ENCODE results near the gene PRKAR1B.

The PRKAR1B gene

GRCh38 chr7:676972-677385, 50.1 kb downstream of the PRKAR1B start:
- no peaks in the 10 kb centered on the region for H3K27me3 ChIP-seq (ENCODE audit: insufficient read depth, low read length)
- H3K9me3 ChIP-seq (ENCODE audit: insufficient read depth, low read depth, low read length) = no peaks in the 10 kb centered on the region
- no peak overlapping the region for H3K4me3 ChIP-seq (ENCODE audit: low read length)
- H3K36me3 ChIP-seq (ENCODE audit: insufficient read depth, low read depth, low read length) = peaks cover 68% of the 10 kb centered on the region
- no peak overlapping the region for H3K27ac ChIP-seq (ENCODE audit: low read length)
- no peak overlapping the region for H3K9ac ChIP-seq (ENCODE audit: low read depth, low read length)
- no peaks in the 10 kb centered on the region for H3K4me1 ChIP-seq (ENCODE audit: insufficient read depth, low read length)

DNA sequence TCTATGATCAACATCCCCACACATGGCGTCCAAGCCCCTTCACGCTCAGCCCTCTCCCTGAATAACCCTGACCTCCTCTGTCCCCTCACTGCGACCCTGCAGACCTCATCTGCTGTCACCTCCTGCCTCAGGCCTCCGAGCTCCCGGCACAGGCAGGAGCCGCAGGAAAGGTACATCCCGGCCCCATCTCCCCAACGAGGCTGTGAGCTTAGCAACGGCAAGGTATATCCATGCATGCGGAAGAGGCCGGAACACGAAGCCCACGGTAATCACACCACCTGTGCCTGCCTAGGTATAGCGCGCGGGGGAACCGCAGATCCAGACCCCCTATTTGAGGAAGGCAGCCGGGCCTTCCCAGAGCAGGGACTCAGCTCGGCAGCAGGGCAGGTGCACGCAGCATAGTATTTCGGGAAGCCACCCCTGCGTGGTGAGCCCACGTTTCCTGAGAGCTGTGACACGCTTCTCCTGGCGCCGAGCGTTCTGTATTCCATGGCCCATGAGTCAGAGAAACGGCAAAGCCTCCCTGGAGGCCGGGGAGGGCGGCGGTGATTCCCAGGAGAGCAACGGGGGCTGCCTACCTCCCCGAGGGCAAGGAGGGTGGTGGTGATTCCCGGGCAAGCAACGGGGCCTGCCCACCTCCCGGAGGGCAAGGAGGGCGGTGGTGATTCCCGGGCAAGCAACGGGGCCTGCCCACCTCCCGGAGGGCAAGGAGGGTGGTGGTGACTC, 50.7 kb downstream of the PRKAR1B start:
- H3K27ac ChIP-seq (ENCODE audit: low read length) = no peak overlapping the region
- H3K27me3 ChIP-seq (ENCODE audit: insufficient read depth, low read length) = no peaks in the 10 kb centered on the region
- no peak overlapping the region for H3K9ac ChIP-seq (ENCODE audit: low read depth, low read length)
- no peaks in the 10 kb centered on the region for H3K4me1 ChIP-seq (ENCODE audit: insufficient read depth, low read length)
- peaks cover 72% of the 10 kb centered on the region for H3K36me3 ChIP-seq (ENCODE audit: insufficient read depth, low read depth, low read length)
- no peaks in the 10 kb centered on the region for H3K9me3 ChIP-seq (ENCODE audit: insufficient read depth, low read depth, low read length)
- H3K4me3 ChIP-seq (ENCODE audit: low read length) = no peak overlapping the region

GRCh38 chr7:674454-675410, 52.3 kb downstream of the PRKAR1B start:
- Histone ChIP-seq H3K9ac (ENCODE audit: low read depth, low read length) (no peak overlapping the region), H3K27me3 (ENCODE audit: insufficient read depth, low read length) (no peaks in the 10 kb centered on the region), H3K36me3 (ENCODE audit: insufficient read depth, low read depth, low read length) (peaks cover 64% of the 10 kb centered on the region), H3K4me3 (ENCODE audit: low read length) (no peak overlapping the region), H3K27ac (ENCODE audit: low read length) (no peak overlapping the region), H3K4me1 (ENCODE audit: insufficient read depth, low read length) (no peaks in the 10 kb centered on the region), H3K9me3 (ENCODE audit: insufficient read depth, low read depth, low read length) (no peaks in the 10 kb centered on the region)

- Histone ChIP-seq H3K9ac (ENCODE audit: low read depth, low read length) (no peak overlapping the region), H3K27ac (ENCODE audit: low read length) (no peak overlapping the region), H3K4me3 (ENCODE audit: low read length) (no peak overlapping the region), H3K4me1 (ENCODE audit: insufficient read depth, low read length) (no peaks in the 10 kb centered on the region), H3K27me3 (ENCODE audit: insufficient read depth, low read length) (no peaks in the 10 kb centered on the region), H3K36me3 (ENCODE audit: insufficient read depth, low read depth, low read length) (peaks cover 60% of the 10 kb centered on the region), H3K9me3 (ENCODE audit: insufficient read depth, low read depth, low read length) (no peaks in the 10 kb centered on the region)
Measured at GRCh38 chr7:673681-674453, 53.2 kb downstream of the PRKAR1B start.

DNA sequence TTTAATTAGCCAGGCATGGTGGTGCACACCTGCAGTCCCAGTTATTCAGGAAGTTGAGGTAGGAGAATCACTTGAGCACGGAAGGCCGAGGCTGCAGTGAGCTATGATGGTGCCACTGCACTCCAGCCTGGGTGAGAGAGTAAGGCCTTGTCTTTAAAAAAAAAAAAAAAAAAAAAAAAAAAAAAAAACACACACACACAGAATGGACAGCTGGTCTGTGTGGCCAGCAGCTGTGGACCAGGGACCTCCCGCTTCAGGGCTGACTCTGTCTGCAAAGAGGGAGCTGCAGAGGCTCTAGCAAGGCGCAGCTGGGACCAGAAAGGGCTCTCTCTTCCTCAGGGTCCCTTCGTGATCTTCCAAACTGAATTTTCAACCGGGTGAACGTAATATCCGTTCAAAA, 54.2 kb downstream of the PRKAR1B start:
- Histone ChIP-seq H3K27me3 (ENCODE audit: insufficient read depth, low read length) (no peaks in the 10 kb centered on the region), H3K27ac (ENCODE audit: low read length) (no peak overlapping the region), H3K36me3 (ENCODE audit: insufficient read depth, low read depth, low read length) (peaks cover 56% of the 10 kb centered on the region), H3K4me3 (ENCODE audit: low read length) (no peak overlapping the region), H3K9ac (ENCODE audit: low read depth, low read length) (no peak overlapping the region), H3K4me1 (ENCODE audit: insufficient read depth, low read length) (no peaks in the 10 kb centered on the region), H3K9me3 (ENCODE audit: insufficient read depth, low read depth, low read length) (no peaks in the 10 kb centered on the region)

- no peaks in the 10 kb centered on the region for H3K27me3 ChIP-seq (ENCODE audit: insufficient read depth, low read length)
- H3K27ac ChIP-seq (ENCODE audit: low read length) = no peak overlapping the region
- peaks cover 57% of the 10 kb centered on the region for H3K36me3 ChIP-seq (ENCODE audit: insufficient read depth, low read depth, low read length)
- H3K9ac ChIP-seq (ENCODE audit: low read depth, low read length) = no peak overlapping the region
- H3K4me3 ChIP-seq (ENCODE audit: low read length) = no peak overlapping the region
- no peaks in the 10 kb centered on the region for H3K9me3 ChIP-seq (ENCODE audit: insufficient read depth, low read depth, low read length)
- no peaks in the 10 kb centered on the region for H3K4me1 ChIP-seq (ENCODE audit: insufficient read depth, low read length)
Measured at GRCh38 chr7:671415-672042, 55.6 kb downstream of the PRKAR1B start.

DNA sequence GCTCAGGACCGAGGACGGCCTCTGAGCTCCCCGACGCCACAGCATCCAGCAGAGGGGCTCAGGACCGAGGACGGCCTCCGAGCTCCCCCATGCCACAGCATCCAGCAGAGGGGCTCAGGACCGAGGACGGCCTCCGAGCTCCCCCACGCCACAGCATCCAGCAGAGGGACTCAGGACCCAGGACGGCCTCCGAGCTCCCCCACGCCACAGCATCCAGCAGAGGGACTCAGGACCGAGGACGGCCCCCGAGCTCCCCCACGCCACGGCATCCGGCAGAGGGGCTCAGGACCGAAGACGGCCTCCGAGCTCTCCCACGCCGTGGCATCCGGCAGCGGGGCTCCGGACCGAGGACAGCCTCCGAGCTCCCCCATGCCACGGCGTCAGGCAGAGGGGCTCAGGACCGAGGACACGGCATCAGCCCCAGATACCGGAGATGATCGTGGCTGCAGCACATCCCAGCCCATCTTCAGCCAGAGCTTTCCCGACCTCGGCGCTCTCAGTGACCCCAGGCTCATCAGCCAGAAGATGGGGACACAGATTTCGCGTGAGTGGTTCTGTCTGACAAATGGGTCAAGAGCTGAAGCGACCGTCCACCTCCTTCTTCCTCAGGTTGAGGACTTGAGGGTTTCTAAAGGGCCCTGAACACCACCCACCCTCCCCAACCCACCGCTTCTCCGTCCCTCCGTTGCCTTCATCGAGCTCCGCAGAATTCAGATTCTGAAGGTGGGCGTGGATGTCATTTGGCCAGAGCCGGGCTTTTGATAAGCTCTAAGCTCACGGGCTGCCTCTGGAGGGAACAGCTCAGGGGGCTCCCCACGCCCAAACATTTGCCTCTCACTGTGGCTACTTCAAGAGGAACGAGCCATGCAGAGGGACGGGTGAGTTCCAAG, 56.3 kb downstream of the PRKAR1B start:
- peaks cover 49% of the 10 kb centered on the region for H3K36me3 ChIP-seq (ENCODE audit: insufficient read depth, low read depth, low read length)
- no peak overlapping the region for H3K4me3 ChIP-seq (ENCODE audit: low read length)
- H3K9ac ChIP-seq (ENCODE audit: low read depth, low read length) = no peak overlapping the region
- no peak overlapping the region for H3K27ac ChIP-seq (ENCODE audit: low read length)
- peaks cover 2% of the 10 kb centered on the region; the same call in 1 of the 2 replicates for H3K4me1 ChIP-seq (ENCODE audit: insufficient read depth, low read length)
- H3K9me3 ChIP-seq (ENCODE audit: insufficient read depth, low read depth, low read length) = no peaks in the 10 kb centered on the region
- no peaks in the 10 kb centered on the region for H3K27me3 ChIP-seq (ENCODE audit: insufficient read depth, low read length)

DNA sequence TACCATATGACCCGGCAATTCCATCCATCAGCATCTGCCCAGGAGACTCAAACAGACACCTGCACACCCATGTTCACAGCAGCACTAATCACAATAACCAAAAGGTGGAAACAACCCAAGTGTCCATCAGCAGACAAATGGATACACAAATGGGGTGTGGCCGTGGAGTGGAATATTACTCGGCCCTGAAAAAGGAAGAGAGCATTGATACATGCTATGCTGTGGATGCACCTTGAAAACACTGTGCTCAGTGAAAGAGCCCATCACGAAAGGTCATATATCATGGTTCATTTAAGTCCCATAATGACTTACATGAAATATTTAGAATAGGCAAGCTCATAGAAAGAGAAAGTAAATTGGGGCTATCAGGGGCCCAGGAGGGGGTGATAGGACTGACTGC, 58.1 kb downstream of the PRKAR1B start:
- no peak overlapping the region for H3K27ac ChIP-seq (ENCODE audit: low read length)
- peaks cover 33% of the 10 kb centered on the region for H3K36me3 ChIP-seq (ENCODE audit: insufficient read depth, low read depth, low read length)
- H3K9ac ChIP-seq (ENCODE audit: low read depth, low read length) = no peak overlapping the region

GRCh38 chr7:668139-668931, 58.7 kb downstream of the PRKAR1B start:
- H3K27me3 ChIP-seq (ENCODE audit: insufficient read depth, low read length) = no peaks in the 10 kb centered on the region
- no peak overlapping the region for H3K9ac ChIP-seq (ENCODE audit: low read depth, low read length)
- H3K9me3 ChIP-seq (ENCODE audit: insufficient read depth, low read depth, low read length) = no peaks in the 10 kb centered on the region
- no peak overlapping the region for H3K4me3 ChIP-seq (ENCODE audit: low read length)
- H3K4me1 ChIP-seq (ENCODE audit: insufficient read depth, low read length) = peaks cover 17% of the 10 kb centered on the region; the same call in 1 of the 2 replicates
- H3K27ac ChIP-seq (ENCODE audit: low read length) = no peak overlapping the region
- H3K36me3 ChIP-seq (ENCODE audit: insufficient read depth, low read depth, low read length) = peaks cover 31% of the 10 kb centered on the region

More for the DNA sequence above, 58.1 kb downstream of the PRKAR1B start:
- Histone ChIP-seq H3K4me1 (ENCODE audit: insufficient read depth, low read length) (peaks cover 17% of the 10 kb centered on the region; the same call in 1 of the 2 replicates), H3K9me3 (ENCODE audit: insufficient read depth, low read depth, low read length) (no peaks in the 10 kb centered on the region), H3K27me3 (ENCODE audit: insufficient read depth, low read length) (no peaks in the 10 kb centered on the region), H3K4me3 (ENCODE audit: low read length) (no peak overlapping the region)

All from iPS-20b (cell line).